Smooth muscle cell (in vitro differentiated cells): Measurements from ENCODE around the gene RTN4R. TPM values are rescaled to one million over a fixed set of nuclear protein-coding genes. Genes with fewer than 3 reads are reported as not detected.
"Not testable (repeated sequence)": the region's sequence is repeated elsewhere in the genome, so short reads cannot be mapped to it uniquely, and the experiment has no call there.

Experiments
- DNase-seq: peaks from one replicate; lab custom pipeline; 2025; ENCODE audit not compliant: unreplicated experiment; lab: John Stamatoyannopoulos, UW
- H2AFZ ChIP-seq: fragments of 200-600 bp; sonication (generic); 2 replicates; pipeline ENCODE4 v1.6.0; 2016; ENCODE audit warnings: antibody characterized with exemption, low read depth, mild to moderate bottlenecking
- H3F3A ChIP-seq: fragments of 200-600 bp; sonication (generic); 2 replicates; pipeline ENCODE4 v1.6.0; 2017; ENCODE audit warnings: antibody characterized with exemption, low read depth
- H3K27ac ChIP-seq: fragments of 200-600 bp; sonication (generic); 2 replicates; pipeline ENCODE4 v1.5.1; 2016; ENCODE audit warnings: low read depth, mild to moderate bottlenecking
- H3K27me3 ChIP-seq: fragments of 200-600 bp; sonication (generic); 2 replicates; pipeline ENCODE4 v1.6.1; 2016; ENCODE audit warnings: low read depth, mild to moderate bottlenecking
- H3K36me3 ChIP-seq: fragments of 200-600 bp; sonication (generic); 2 replicates; pipeline ENCODE4 v1.5.1; 2016; ENCODE audit warnings: low read depth
- H3K4me1 ChIP-seq: fragments of 200-600 bp; sonication (generic); 2 replicates; pipeline ENCODE4 v1.5.1; 2016; ENCODE audit warnings: low read depth
- H3K4me2 ChIP-seq: fragments of 200-600 bp; sonication (generic); 2 replicates; pipeline ENCODE4 v1.6.0; 2016; ENCODE audit warnings: mild to moderate bottlenecking
- H3K4me3 ChIP-seq: fragments of 200-600 bp; sonication (generic); 2 replicates; pipeline ENCODE4 v1.5.1; 2016; ENCODE audit warnings: mild to moderate bottlenecking
- H3K79me2 ChIP-seq: fragments of 200-600 bp; sonication (generic); 2 replicates; pipeline ENCODE4 v1.6.0; 2016; ENCODE audit warnings: low read depth, mild to moderate bottlenecking
- H3K9ac ChIP-seq: fragments of 200-600 bp; sonication (generic); 2 replicates; pipeline ENCODE4 v1.6.0; 2016; ENCODE audit warnings: low read depth
- H3K9me3 ChIP-seq: fragments of 200-600 bp; sonication (generic); replicated peaks from 2 replicates; pipeline ENCODE4 v1.5.1; 2016; ENCODE audit warnings: low read depth
- H4K20me1 ChIP-seq: fragments of 200-600 bp; sonication (generic); 2 replicates; pipeline ENCODE4 v1.6.0; 2016; ENCODE audit warnings: low read depth
- WGBS: methylation state at CpG from one replicate; pipeline ENCODE4 v1.1.7; 2016; ENCODE audit warnings: low lambda C conversion rate; 5-methylcytosine and 5-hydroxymethylcytosine counted together
- polyA plus RNA-seq: library from polyadenylated mRNA; unstranded; fragments of >200 nt; fragmentation: Nextera tagmentation; extraction: Ambion mirVana; gene quantifications from 2 replicates; pipeline ENCODE4 v1.2.1, GENCODE V29; 2016
- total RNA-seq: library from RNA; depleted of rRNA; stranded (reverse); fragments of >200 nt; gene quantifications from 2 replicates; pipeline ENCODE4 v1.2.3, GENCODE V29; 2014
- TF ChIP-seq, protein P1 (sequence below): fragments of 200-600 bp; sonication (generic); IDR thresholded peaks from 2 replicates; pipeline ENCODE4 v1.5.1; 2017; ENCODE audit warnings: borderline replicate concordance, mild to moderate bottlenecking, antibody characterized with exemption; ENCODE audit not compliant: insufficient read depth, poor library complexity, severe bottlenecking

Gene RTN4R
- total and polyA plus RNA-seq, 2 experiments from 2014 or later: 1.8 to 4.7 TPM

DNA sequence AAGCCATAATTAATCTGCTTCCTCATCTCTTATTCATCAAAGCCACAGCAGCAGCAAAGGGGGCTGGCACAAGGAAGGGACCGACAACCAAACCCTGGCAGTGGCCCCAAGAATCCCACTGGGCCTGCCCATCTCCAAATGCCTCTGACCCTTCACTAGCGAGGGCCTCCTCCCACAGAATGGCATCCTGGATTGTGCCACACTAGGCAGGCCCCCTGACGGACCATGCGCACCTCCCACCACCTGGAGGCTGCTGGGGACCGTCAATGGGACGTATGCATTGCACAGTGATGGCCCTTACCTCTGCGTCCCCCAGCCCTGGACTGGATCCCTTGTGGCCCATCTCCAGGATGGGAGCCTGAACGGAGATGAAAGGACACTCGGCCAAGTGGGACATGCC lies 4.1 kb upstream of the RTN4R start:
- TF ChIP-seq, protein P1, sequence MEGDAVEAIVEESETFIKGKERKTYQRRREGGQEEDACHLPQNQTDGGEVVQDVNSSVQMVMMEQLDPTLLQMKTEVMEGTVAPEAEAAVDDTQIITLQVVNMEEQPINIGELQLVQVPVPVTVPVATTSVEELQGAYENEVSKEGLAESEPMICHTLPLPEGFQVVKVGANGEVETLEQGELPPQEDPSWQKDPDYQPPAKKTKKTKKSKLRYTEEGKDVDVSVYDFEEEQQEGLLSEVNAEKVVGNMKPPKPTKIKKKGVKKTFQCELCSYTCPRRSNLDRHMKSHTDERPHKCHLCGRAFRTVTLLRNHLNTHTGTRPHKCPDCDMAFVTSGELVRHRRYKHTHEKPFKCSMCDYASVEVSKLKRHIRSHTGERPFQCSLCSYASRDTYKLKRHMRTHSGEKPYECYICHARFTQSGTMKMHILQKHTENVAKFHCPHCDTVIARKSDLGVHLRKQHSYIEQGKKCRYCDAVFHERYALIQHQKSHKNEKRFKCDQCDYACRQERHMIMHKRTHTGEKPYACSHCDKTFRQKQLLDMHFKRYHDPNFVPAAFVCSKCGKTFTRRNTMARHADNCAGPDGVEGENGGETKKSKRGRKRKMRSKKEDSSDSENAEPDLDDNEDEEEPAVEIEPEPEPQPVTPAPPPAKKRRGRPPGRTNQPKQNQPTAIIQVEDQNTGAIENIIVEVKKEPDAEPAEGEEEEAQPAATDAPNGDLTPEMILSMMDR: no peak
- Histone ChIP-seq H3K27ac (no peak overlapping the region), H2AFZ (no peak overlapping the region), H3K79me2 (no peaks in the 10 kb centered on the region), H4K20me1 (no peaks in the 10 kb centered on the region), H3F3A (no peaks in the 10 kb centered on the region), H3K4me2 (no peak overlapping the region), H3K27me3 (no peaks in the 10 kb centered on the region), H3K36me3 (no peaks in the 10 kb centered on the region), H3K4me3 (no peak overlapping the region), H3K9me3 (no peaks in the 10 kb centered on the region), H3K4me1 (peaks cover 5% of the 10 kb centered on the region), H3K9ac (no peak overlapping the region)
- WGBS: 97% methylated on average over 9 of the region's 9 CpGs
- no peak for DNase-seq

DNA sequence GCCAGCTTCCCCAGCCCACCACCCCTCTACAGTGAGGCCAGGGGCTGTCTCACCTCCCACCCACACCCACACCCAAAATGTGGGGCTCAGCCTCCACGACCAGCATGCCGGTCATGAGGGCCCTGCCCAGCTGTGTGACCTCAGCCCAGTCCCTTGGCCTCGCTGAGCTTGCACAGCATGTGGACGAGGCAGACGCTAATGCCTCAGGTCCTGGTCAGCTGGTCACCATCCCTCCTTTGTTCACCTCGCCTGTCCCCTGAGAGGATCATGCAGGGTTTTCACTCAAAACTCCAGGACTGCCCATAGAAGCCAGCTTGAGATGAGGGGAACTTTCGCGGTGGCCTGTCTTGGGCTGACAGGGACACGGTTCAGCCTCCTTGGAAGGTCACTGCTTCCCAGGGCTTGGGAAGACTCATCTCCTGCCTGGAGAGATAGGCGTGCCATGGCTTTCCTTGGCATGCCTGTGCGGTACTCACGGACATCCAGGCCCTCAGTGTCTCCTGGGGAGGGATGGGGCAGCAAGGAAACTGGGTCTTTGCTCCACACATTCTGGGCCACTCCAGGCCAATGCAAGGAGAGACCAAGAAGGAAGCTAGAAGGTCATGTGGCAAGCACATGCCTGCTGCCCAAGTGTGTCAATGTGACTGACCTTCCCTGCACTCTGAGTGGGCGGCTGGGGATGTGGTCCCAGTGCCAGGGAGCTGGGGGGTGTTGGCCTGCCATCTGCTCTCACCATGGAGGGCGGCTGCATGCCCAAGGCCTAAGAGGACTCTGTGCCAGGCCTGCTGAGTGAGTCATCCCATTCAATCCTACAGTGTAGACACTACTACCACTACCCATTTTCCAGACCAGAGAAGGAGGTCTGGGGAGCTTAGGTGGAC lies 3.2 kb upstream of the RTN4R start:
- Histone ChIP-seq H3K4me2 (no peak overlapping the region), H3K27me3 (no peaks in the 10 kb centered on the region), H3K4me1 (peaks cover 7% of the 10 kb centered on the region), H4K20me1 (no peaks in the 10 kb centered on the region), H3K36me3 (no peaks in the 10 kb centered on the region), H2AFZ (no peak overlapping the region), H3K9me3 (no peaks in the 10 kb centered on the region), H3K27ac (no peak overlapping the region), H3F3A (no peaks in the 10 kb centered on the region), H3K4me3 (no peak overlapping the region), H3K9ac (no peak overlapping the region), H3K79me2 (no peaks in the 10 kb centered on the region)
- TF ChIP-seq, protein P1: no peak
- DNase-seq: no peak
- WGBS: 93% methylated on average over 12 of the region's 14 CpGs

DNA sequence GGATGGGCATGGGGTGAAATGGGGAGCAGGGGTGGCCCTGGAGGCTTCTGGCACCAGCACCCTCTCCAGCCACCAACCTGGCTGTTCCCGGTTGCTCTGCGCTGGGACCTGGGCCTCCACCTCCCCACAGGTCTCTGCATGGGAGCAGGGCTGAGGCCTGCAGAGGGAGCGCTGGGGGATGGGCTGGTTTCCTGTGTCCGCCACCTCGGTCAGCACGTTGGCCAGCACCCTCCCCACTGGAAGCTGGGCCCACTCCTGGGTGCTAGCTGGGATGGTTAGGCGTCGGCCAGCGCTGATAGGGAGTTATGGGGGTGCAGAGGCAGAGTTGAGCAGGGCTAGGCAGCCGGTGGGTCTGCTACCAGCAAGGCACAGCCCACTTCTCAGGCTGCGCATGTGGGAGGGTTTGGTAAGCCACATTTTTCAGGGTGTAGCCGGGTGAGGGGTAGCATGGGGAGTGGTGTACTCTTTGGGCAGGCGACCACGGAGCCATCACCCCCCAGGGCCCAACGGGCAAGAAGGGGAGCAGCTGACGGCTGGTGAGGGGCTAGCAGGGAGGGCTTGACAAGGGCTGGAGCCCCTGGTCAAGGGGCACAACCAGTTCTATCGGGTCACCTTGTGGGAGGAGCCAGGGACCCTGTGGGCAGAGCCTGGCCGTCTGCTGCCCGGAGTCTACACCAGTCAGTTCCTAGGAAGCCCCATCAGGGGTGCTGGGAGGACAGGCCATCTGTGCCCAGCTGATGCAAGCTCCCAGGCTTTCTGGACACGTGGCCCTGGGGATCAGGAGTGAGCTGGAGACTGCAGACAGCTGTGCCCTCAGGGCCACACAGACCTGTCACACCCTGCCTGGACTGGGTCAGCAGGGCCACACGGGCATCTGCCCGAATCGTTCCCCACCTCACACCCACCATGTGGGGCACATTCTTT lies 2.3 kb upstream of the RTN4R start:
- H2AFZ ChIP-seq, H3K9ac ChIP-seq, H4K20me1 ChIP-seq, H3K4me3 ChIP-seq, H3K27ac ChIP-seq, H3K4me1 ChIP-seq, H3F3A ChIP-seq, DNase-seq, H3K36me3 ChIP-seq, H3K79me2 ChIP-seq, H3K9me3 ChIP-seq, H3K27me3 ChIP-seq, H3K4me2 ChIP-seq: not testable (repeated sequence)
- WGBS: 71% methylated on average over 21 of the region's 23 CpGs

DNA sequence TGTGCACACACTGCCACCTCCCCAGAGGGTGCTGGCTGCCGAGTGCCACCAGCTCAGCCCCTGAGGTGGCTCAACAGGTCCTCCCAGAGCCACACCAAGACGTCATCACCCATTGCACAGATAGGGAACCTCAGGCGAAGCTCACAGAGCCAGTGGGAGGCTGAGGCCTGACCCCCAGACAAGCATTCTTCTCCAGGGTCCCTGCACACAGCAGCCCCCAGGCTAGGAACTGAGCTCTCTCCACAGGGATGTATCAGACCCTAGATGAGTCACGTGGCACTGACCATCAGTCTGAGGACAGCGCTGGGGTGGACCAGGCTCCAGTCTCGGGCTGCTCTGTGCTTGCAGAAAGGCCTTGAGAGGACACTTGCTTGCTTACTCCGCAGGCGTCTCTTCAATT lies 1.6 kb upstream of the RTN4R start:
- H4K20me1 ChIP-seq, H3F3A ChIP-seq, H3K4me3 ChIP-seq, H3K27me3 ChIP-seq, H3K79me2 ChIP-seq, H3K9me3 ChIP-seq, H3K36me3 ChIP-seq, H3K4me2 ChIP-seq, H3K27ac ChIP-seq, H3K4me1 ChIP-seq, H3K9ac ChIP-seq, H2AFZ ChIP-seq, DNase-seq: not testable (repeated sequence)
- WGBS: 87% methylated on average over 7 of the region's 8 CpGs

DNA sequence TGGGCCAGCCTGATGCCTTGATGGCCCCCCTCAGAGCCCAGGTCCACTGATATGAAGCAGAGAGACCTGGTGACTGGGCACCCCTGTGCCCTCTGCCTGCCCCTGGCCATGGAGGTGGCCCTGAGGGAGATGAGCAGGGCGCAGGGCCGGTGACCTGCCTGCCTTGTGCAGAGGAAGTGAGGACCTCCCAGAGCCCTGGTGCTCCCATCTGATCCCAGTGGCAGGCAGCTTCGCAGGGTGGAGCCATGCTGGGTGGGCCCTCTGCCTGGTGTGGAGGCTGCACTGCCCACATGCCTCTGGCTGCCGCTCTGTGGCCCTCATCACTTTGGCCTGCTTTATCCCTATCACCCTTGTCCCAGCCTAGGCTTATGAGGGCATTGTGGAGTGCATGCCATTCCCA lies 1.1 kb upstream of the RTN4R start:
- not testable (repeated sequence) for H3K27ac ChIP-seq, H3K79me2 ChIP-seq, H3F3A ChIP-seq, H3K9me3 ChIP-seq, H3K9ac ChIP-seq, H2AFZ ChIP-seq, DNase-seq, H3K4me1 ChIP-seq, H3K4me2 ChIP-seq, H3K4me3 ChIP-seq, H3K27me3 ChIP-seq, H4K20me1 ChIP-seq, H3K36me3 ChIP-seq
- WGBS: 83% methylated on average over 4 of the region's 4 CpGs
